Mesothelial cell of epicardium (in vitro differentiated cells): Measurements from ENCODE around the gene TEX19. TPM values are rescaled to one million over a fixed set of nuclear protein-coding genes. Genes with fewer than 3 reads are reported as not detected.

Source experiments
- DNase-seq, 2 experiments: peaks; one replicate each; pipeline ENCODE4 v3.0.0; 2021; ENCODE audit warnings: low spot score in 2 of 2; ENCODE audit not compliant: unreplicated experiment in 2 of 2
- H3K27ac Mint-ChIP-seq: 2 replicates; pipeline ENCODE4 v1.8.0; 2021; ENCODE audit warnings: mixed read lengths
- H3K27me3 Mint-ChIP-seq: 2 replicates; pipeline ENCODE4 v1.8.0; 2021; ENCODE audit warnings: low read depth, mixed read lengths
- H3K36me3 Mint-ChIP-seq: 2 replicates; pipeline ENCODE4 v1.8.0; 2021; ENCODE audit warnings: mixed read lengths
- H3K4me1 Mint-ChIP-seq: 2 replicates; pipeline ENCODE4 v1.8.0; 2021; ENCODE audit warnings: mixed read lengths
- H3K4me3 Mint-ChIP-seq: 2 replicates; pipeline ENCODE4 v1.8.0; 2021; ENCODE audit warnings: mild to moderate bottlenecking, moderate library complexity, mixed read lengths
- H3K9me3 Mint-ChIP-seq: 2 replicates; pipeline ENCODE4 v1.8.0; 2021; ENCODE audit warnings: mixed read lengths
- total RNA-seq: library from RNA; stranded (reverse); gene quantifications from 3 replicates; pipeline ENCODE4 v1.2.1, GENCODE V29; 2021
- TF ChIP-seq, protein P1 (sequence below): fragments of 200-600 bp; sonication (generic); IDR thresholded peaks from one replicate; pipeline ENCODE4 v1.5.0; 2021; ENCODE audit warnings: antibody characterized with exemption; ENCODE audit not compliant: unreplicated experiment

TEX19 gene
- total RNA-seq, 1 donor from 2014 or later = 0.16 TPM

DNA sequence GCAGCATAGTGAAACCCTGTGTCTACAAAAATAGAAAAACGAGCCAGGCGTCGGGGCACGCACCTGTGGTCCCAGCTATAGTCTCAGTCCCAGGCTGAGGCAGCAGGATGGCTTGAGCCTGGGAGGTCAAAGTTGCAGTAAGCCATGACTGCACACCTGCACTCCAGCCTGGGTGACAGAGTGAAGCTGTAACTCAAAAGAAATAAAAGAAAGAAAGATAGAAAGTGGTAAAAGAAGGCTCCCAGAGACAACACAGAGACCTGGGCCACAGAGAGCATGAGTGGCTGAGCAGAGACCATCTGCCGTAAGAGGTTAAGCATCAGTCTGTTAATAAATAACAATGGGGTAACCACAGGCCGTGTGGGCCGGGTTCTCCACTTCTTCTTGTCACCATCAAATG is 43.8 kb downstream of the TEX19 start:
- Mint-ChIP-seq H3K4me1 (no peaks in the 10 kb centered on the region), H3K9me3 (no peaks in the 10 kb centered on the region), H3K4me3 (no peak overlapping the region), H3K27me3 (no peaks in the 10 kb centered on the region), H3K27ac (no peak overlapping the region), H3K36me3 (peaks cover 24% of the 10 kb centered on the region)
- TF ChIP-seq, protein P1, sequence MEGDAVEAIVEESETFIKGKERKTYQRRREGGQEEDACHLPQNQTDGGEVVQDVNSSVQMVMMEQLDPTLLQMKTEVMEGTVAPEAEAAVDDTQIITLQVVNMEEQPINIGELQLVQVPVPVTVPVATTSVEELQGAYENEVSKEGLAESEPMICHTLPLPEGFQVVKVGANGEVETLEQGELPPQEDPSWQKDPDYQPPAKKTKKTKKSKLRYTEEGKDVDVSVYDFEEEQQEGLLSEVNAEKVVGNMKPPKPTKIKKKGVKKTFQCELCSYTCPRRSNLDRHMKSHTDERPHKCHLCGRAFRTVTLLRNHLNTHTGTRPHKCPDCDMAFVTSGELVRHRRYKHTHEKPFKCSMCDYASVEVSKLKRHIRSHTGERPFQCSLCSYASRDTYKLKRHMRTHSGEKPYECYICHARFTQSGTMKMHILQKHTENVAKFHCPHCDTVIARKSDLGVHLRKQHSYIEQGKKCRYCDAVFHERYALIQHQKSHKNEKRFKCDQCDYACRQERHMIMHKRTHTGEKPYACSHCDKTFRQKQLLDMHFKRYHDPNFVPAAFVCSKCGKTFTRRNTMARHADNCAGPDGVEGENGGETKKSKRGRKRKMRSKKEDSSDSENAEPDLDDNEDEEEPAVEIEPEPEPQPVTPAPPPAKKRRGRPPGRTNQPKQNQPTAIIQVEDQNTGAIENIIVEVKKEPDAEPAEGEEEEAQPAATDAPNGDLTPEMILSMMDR = no peak
- DNase-seq = no peak

- Mint-ChIP-seq H3K27ac (no peak overlapping the region), H3K9me3 (no peaks in the 10 kb centered on the region), H3K27me3 (no peaks in the 10 kb centered on the region), H3K4me3 (no peak overlapping the region), H3K4me1 (no peaks in the 10 kb centered on the region), H3K36me3 (peaks cover 24% of the 10 kb centered on the region)
- TF ChIP-seq, protein P1 = no peak
- no peak for DNase-seq
Measured at GRCh38 chr17:82403662-82404660, 44.9 kb downstream of the TEX19 start.

DNA sequence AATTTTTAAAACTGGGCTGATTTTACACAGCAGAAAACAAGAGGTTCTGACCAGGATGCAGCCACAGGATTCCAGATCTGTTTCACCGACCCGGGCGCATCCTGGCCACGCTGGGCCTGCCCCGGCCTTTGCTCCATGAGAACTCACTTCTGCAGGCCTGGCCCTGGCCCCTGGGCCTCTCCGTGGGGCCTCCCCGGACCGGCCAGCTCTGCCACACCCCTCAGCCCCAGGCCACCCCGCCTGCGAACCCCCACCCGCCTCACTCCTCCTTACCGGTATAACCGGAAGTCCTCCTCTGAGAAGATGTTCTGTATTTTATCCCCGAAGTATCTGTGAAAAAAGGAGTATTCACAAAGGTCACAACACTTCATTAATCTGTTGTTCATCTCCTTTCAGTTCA is 46.0 kb downstream of the TEX19 start:
- peaks cover 27% of the 10 kb centered on the region for H3K36me3 Mint-ChIP-seq
- no peak overlapping the region for H3K4me3 Mint-ChIP-seq
- no peak overlapping the region for H3K27ac Mint-ChIP-seq
- no peaks in the 10 kb centered on the region for H3K4me1 Mint-ChIP-seq
- no peak for DNase-seq
- no peaks in the 10 kb centered on the region for H3K9me3 Mint-ChIP-seq
- TF ChIP-seq, protein P1 = no peak
- H3K27me3 Mint-ChIP-seq = no peaks in the 10 kb centered on the region

- TF ChIP-seq, protein P1 = no peak
Measured at GRCh38 chr17:82406131-82406671, 47.2 kb downstream of the TEX19 start.

GRCh38 chr17:82407255-82407654 is 48.2 kb downstream of the TEX19 start:
- TF ChIP-seq, protein P1 = no peak
- Mint-ChIP-seq H3K4me3 (no peak overlapping the region), H3K9me3 (no peaks in the 10 kb centered on the region), H3K27me3 (no peaks in the 10 kb centered on the region), H3K4me1 (no peaks in the 10 kb centered on the region), H3K27ac (no peak overlapping the region), H3K36me3 (peaks cover 23% of the 10 kb centered on the region)
- DNase-seq = no peak

More at GRCh38 chr17:82406131-82406671, 47.2 kb downstream of the TEX19 start:
- Mint-ChIP-seq H3K4me1 (no peaks in the 10 kb centered on the region), H3K27ac (no peak overlapping the region), H3K36me3 (peaks cover 24% of the 10 kb centered on the region), H3K4me3 (no peak overlapping the region), H3K9me3 (no peaks in the 10 kb centered on the region), H3K27me3 (no peaks in the 10 kb centered on the region)
- no peak for DNase-seq
